HUES48 (cell line): ENCODE results near the gene IGSF9.

ENCODE experiments used
- H3K27ac ChIP-seq: one replicate; pipeline ENCODE4 v1.7.0; 2013; ENCODE audit warnings: low read depth, low read length, inconsistent platforms
- H3K27me3 ChIP-seq: 2 replicates; pipeline ENCODE4 v1.6.1; 2013; ENCODE audit warnings: mild to moderate bottlenecking, low read length; ENCODE audit not compliant: control insufficient read depth, insufficient read depth
- H3K36me3 ChIP-seq: 2 replicates; pipeline ENCODE4 v1.6.1; 2013; ENCODE audit warnings: low read length; ENCODE audit not compliant: control insufficient read depth, insufficient read depth
- H3K4me1 ChIP-seq: 2 replicates; pipeline ENCODE4 v1.6.1; 2013; ENCODE audit warnings: mild to moderate bottlenecking, low read length; ENCODE audit not compliant: control insufficient read depth, insufficient read depth
- H3K4me3 ChIP-seq: 2 replicates; pipeline ENCODE4 v1.5.1; 2013; ENCODE audit warnings: mild to moderate bottlenecking, low read depth, low read length
- H3K9ac ChIP-seq: 2 replicates; pipeline ENCODE4 v1.6.1; 2013; ENCODE audit warnings: mild to moderate bottlenecking, low read depth, low read length, moderate library complexity
- H3K9me3 ChIP-seq: 2 replicates; pipeline ENCODE4 v1.6.1; 2013; ENCODE audit warnings: low read length; ENCODE audit not compliant: control insufficient read depth, insufficient read depth

Gene IGSF9

DNA sequence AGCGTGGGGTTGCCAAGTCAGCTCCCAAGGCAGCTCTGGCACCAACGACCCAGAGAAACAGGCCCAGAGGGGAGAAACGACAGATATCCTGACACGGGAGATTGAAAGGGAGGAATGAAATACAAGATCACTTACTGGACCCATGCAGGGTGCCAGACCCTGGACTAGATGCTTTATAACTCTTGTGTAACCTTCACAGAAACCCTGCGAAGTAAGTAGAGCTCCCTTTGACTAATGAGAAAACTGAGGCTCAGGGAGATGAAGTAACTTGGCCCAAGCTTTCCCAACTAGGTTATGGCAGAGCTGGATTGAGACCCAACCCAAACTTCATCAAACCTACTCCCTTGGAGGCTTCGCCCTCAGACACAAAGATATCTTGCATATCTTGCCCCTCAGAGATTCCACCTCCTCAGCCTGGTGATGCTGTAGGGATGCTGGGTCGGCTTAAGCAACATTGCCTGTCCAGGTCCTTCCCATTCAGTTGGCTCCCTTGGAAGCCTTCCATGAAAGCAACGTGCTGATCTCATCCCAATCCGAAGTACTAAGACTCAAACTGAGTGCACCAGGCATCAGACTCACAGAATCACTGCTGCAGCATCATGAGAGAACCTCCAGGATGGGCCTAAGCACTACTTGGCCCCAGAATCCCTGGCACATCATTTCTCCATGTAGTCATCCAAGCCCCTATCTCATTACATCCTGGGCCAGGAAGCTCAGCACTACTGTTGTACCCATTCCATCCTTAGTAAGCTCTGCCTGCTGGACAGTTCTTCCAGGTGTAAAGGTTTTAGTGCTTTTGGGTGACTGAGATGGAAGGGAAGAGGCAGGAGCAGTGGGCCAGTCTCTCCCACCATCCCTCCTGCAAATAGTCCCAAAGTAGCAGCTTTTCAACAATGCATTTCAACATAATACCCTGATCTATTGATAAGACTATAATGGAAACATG, 1.1 kb upstream of the IGSF9 start:
- peak overlapping the region; percentile 87 for H3K27ac ChIP-seq
- H3K4me3 ChIP-seq, result peak overlapping the region; percentile 84

DNA sequence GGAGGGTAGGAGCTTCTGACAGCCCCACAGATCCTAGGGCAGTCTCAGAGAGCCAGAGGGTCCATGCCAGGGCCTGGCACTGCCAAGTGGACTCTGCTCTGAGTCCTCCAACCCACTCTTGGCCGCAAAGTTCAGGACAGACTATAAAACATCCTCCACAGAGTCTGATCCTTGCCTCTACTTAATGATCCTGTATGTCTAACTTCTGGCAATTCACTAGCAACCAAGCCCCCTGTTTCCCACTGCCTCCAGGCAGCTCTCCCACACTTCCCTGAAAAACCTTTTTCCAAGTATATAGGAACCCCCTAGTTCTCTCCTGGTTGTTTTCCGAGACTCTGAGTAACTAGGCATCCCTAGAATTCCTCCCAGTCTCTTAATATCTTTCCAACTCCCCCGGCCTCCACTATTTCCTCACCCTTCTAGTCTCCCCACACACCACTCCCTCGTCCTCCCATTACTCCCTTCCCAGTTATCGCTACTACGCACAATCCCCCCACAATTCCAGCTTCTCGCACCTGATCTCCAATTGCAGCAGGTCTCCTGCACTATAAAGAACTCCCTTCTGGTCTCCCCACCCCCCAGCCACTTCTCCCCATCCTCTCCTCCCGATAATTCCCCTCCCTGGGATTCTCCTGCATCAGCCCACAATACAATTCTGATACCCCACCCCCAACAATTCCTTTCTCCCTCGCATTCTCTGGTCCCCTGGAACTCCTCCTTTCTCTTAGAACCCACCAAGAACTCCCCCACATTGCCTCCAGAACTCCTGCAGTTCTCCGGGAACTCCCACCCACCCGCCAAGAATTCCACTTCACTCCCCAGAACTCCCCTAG, 574 bp downstream of the IGSF9 start:
- Histone ChIP-seq H3K4me3 (peak overlapping the region; percentile 84), H3K27ac (no peak overlapping the region), H3K9ac (peak overlapping the region; percentile 62)

More for the DNA sequence above, 1.1 kb upstream of the IGSF9 start:
- H3K9me3 ChIP-seq, result no peaks in the 10 kb centered on the region
- no peaks in the 10 kb centered on the region for H3K36me3 ChIP-seq
- H3K4me1 ChIP-seq, result peaks cover 21% of the 10 kb centered on the region
- H3K27me3 ChIP-seq, result no peaks in the 10 kb centered on the region
- peak overlapping the region; percentile 81; the same call in 1 of the 2 replicates for H3K9ac ChIP-seq

DNA sequence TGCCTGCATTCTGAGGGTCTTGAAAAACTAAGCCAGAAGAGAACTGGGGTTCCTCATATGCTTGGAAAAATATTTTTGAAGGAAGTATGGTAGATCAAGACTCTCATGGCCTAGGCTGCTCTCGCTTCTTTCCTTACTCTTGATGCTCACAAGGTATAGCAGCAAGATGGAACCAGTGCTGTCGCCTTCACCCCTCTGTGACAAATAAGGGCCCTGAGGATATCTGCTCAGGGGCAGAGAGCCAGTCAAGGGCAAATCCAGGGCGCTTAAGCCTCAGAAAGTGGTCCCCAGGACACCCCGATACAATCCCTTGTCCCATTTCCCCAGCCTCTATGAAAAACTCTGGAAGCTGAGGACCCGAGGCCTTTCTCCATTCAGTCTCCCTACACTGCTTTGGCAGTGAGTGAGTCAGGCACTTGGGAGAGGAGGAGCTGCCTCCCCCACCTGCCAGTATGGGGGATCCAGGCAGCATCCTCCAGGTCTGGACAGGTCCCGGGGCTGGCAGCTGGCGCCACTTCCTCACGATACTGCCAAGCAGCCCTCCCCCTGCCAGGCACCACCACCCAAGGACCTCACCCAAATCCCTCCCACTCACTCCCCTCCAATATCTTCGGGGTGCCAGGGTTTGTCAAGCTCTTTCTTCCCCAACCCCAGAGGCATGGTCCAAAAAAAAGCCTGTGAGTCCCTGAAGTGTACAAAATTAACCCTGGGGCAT, 1.3 kb downstream of the IGSF9 start:
- Histone ChIP-seq H3K4me1 (peaks cover 21% of the 10 kb centered on the region), H3K27ac (no peak overlapping the region), H3K9me3 (no peaks in the 10 kb centered on the region), H3K4me3 (no peak overlapping the region), H3K9ac (no peak overlapping the region), H3K27me3 (no peaks in the 10 kb centered on the region), H3K36me3 (peaks cover 13% of the 10 kb centered on the region; the same call in 1 of the 2 replicates)

More for the DNA sequence above, 574 bp downstream of the IGSF9 start:
- Histone ChIP-seq H3K27me3 (no peaks in the 10 kb centered on the region), H3K36me3 (peaks cover 12% of the 10 kb centered on the region; the same call in 1 of the 2 replicates), H3K4me1 (peaks cover 21% of the 10 kb centered on the region), H3K9me3 (no peaks in the 10 kb centered on the region)

DNA sequence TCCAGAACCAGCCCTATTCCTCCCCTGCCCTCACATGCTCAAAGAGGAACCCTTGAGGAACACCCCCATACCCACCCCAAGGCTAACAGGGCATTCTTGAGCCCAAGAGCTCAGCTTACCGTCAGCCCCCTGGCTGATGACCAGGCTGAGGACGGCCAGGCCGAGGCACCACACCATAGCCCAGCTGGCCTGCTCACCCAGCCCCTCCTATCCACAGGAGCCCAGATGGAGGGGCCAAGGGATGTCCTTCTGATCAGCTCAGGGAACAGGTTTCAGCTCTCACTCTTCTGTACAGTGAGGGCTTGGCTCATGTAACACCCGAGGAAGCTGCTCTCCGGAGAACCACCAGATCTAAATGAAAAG, 2.2 kb downstream of the IGSF9 start:
- Histone ChIP-seq H3K4me1 (peaks cover 21% of the 10 kb centered on the region), H3K4me3 (no peak overlapping the region), H3K9me3 (no peaks in the 10 kb centered on the region), H3K9ac (no peak overlapping the region), H3K27ac (no peak overlapping the region), H3K27me3 (no peaks in the 10 kb centered on the region), H3K36me3 (peaks cover 13% of the 10 kb centered on the region; the same call in 1 of the 2 replicates)

DNA sequence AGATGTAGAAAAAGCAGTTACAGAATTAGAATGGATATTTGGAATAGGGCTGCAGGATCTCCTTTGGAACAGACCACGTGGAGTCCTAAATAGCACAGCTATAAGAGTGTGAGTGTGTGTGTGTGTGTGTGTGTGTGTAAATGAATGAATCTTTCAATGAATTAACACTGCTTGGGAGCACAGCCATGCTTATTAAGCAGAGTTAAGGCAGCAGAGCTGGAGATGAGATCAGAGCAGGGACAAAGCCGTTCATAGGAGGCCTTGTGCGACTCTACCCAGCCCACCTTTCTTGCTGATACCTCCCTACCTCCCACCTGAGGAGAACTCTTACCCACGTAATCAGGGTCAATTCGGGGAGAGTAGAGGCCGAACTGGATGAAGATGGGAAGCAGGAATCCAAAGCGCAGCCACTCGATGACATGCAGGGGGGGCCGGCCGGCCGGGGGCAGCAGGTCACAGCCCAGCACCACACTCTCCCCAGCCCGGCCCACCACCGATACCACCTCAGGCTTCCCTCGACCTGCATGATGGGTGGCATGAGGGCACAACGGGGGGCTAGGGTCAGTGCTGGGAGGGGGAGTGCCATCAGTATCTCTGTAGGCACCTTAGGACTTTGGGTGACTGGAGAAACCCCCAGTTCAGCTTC, 2.7 kb downstream of the IGSF9 start:
- H3K9me3 ChIP-seq, result no peaks in the 10 kb centered on the region
- H3K9ac ChIP-seq, result no peak overlapping the region
- H3K4me3 ChIP-seq, result no peak overlapping the region
- H3K27ac ChIP-seq, result no peak overlapping the region
- no peaks in the 10 kb centered on the region for H3K27me3 ChIP-seq
- H3K4me1 ChIP-seq, result peaks cover 21% of the 10 kb centered on the region
- H3K36me3 ChIP-seq, result peaks cover 13% of the 10 kb centered on the region; the same call in 1 of the 2 replicates

DNA sequence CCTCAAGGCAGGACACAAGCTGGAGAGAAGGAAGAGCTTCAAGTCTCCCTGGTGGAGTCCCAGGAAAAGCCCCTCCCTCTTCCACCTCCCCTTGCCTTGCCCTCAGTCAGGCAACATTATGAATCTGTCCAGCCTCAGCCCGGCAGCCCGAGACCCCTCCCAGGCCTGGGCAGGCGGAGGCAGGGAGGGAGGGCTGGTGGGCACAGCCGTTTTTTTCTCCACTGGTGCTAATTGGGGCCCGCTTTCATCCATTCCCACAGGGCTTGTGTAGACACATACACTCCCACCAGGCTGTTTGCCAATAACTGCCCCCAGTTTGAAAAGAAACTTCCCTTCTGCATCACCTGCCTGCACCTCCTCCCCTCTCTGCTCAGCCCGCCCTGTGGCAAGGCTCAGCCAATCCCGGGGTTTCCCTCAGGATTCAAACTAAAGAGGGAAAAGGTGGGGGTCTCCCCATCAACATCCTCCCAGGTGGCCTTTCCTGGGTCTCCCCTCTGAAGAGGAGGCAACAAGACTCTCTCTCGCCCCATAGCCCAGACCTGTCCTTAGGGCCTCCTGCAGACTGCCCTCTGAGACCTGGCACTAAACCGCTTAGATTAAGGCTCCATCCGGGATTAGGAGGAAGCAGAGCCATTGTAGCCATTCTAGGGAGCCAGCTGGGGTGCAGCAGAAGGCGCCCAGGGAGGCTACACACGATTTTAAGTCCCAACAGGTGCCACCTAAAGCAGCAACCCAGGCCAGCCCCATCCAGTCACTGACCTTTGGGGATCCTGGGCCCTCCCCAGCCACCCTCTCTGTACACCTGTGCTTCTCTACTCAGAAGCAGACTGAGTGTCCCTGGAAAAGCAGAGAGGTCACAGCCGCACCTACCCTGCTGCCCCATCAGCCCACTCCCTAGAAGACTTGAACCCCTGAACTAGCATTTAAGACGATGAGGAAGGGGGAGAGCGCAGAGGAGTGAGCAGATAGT, 3.5 kb downstream of the IGSF9 start:
- Histone ChIP-seq H3K4me3 (no peak overlapping the region), H3K27me3 (no peaks in the 10 kb centered on the region), H3K9ac (no peak overlapping the region), H3K36me3 (peaks cover 13% of the 10 kb centered on the region; the same call in 1 of the 2 replicates), H3K27ac (no peak overlapping the region), H3K9me3 (no peaks in the 10 kb centered on the region), H3K4me1 (peaks cover 29% of the 10 kb centered on the region)

DNA sequence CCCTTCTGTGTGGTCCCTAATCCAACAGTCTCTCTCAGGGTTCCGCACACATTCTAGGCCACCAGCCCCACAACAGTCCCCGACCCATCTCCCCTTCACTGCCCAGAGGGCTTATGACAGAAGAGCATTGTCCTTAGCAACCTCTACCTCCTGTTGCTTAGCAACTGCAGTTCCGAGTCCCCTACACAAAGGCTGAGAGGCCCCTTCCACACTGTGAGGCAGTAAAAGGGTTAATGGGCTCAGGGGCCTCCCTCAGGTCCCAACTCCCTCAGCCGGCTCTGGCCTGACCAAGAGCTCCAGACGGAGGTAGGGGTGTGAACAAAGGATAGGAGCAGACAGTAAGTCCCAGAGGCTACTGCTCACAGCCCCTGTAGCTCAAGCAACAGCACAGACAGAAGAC, 4.3 kb downstream of the IGSF9 start:
- Histone ChIP-seq H3K4me1 (peaks cover 25% of the 10 kb centered on the region), H3K4me3 (no peak overlapping the region), H3K27ac (no peak overlapping the region), H3K27me3 (no peaks in the 10 kb centered on the region), H3K9ac (no peak overlapping the region; the same call in 1 of the 2 replicates), H3K9me3 (no peaks in the 10 kb centered on the region), H3K36me3 (peaks cover 13% of the 10 kb centered on the region; the same call in 1 of the 2 replicates)

DNA sequence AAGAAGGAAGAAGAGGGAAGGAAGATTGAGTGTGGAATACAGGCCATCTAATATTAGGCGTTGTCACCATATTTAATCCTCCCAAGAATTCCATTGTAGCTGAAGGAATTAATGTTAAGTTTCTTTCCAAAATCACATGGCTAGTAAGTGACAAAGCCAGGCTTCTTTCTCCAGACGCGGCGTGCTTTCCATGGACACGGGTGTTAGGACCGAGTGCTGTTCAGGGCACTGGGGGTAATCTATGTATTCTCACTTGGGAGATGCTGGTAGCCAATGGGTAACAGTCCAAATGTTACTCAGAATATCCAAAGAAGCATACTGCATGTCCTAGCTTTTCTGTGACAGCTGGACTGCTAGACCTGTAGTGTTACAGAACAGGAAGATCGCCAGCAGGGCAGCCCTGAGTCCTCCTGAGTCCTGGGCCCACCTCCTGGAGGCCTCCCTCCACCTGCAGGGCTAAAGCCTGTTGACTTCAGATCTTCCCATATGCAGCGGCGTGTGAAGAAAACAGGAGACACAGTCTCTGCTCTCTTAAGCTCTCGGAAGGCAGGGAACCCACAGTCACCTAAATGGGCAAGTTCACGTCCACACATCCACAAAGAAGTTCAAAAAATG, 5.3 kb downstream of the IGSF9 start:
- Histone ChIP-seq H3K27ac (no peak overlapping the region), H3K9ac (no peak overlapping the region), H3K9me3 (no peaks in the 10 kb centered on the region), H3K36me3 (peaks cover 18% of the 10 kb centered on the region; the same call in 1 of the 2 replicates), H3K4me3 (no peak overlapping the region), H3K27me3 (no peaks in the 10 kb centered on the region), H3K4me1 (peaks cover 24% of the 10 kb centered on the region)

DNA sequence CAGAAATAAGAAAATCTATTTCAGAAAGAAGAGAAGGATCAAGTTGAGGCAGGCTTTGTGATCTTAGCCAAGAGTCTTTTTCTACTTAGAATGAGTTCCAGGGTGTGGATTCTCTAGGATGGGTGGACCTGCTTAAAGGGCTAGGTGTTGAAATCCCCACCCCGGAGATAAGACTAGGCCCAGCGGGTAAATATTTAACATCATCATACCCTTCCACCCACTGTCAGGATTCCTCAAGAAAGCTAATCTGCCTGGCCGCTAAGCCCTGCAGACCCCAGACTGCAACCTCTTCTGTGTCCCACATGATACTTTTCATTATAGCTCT, 5.8 kb downstream of the IGSF9 start:
- peaks cover 21% of the 10 kb centered on the region for H3K4me1 ChIP-seq
- no peak overlapping the region for H3K9ac ChIP-seq
- no peaks in the 10 kb centered on the region for H3K9me3 ChIP-seq
- no peaks in the 10 kb centered on the region for H3K27me3 ChIP-seq
- H3K27ac ChIP-seq, result no peak overlapping the region
- H3K36me3 ChIP-seq, result peaks cover 22% of the 10 kb centered on the region; the same call in 1 of the 2 replicates
- H3K4me3 ChIP-seq, result no peak overlapping the region
